Stimulated activated CD4-positive, alpha-beta T cell treated with anti-CD3 and anti-CD28 coated beads, TNF-alpha, amount 100 ng/mL, for 1 hour (primary cell): ENCODE data around the gene ANKRD35.
A peak's percentile ranks its signal among the peaks of the same experiment; 100 is the strongest.
"Not testable (repeated sequence)": the region's sequence is repeated elsewhere in the genome, so short reads cannot be mapped to it uniquely, and the experiment has no call there.

ENCODE experiments used
- DNase-seq, 3 donors: peaks; one replicate each; pipeline ENCODE4 v3.0.0-alpha.2; 2020; ENCODE audit warnings: low read depth in 3 of 3, low spot score in 1 of 3

The ANKRD35 gene, protein sequence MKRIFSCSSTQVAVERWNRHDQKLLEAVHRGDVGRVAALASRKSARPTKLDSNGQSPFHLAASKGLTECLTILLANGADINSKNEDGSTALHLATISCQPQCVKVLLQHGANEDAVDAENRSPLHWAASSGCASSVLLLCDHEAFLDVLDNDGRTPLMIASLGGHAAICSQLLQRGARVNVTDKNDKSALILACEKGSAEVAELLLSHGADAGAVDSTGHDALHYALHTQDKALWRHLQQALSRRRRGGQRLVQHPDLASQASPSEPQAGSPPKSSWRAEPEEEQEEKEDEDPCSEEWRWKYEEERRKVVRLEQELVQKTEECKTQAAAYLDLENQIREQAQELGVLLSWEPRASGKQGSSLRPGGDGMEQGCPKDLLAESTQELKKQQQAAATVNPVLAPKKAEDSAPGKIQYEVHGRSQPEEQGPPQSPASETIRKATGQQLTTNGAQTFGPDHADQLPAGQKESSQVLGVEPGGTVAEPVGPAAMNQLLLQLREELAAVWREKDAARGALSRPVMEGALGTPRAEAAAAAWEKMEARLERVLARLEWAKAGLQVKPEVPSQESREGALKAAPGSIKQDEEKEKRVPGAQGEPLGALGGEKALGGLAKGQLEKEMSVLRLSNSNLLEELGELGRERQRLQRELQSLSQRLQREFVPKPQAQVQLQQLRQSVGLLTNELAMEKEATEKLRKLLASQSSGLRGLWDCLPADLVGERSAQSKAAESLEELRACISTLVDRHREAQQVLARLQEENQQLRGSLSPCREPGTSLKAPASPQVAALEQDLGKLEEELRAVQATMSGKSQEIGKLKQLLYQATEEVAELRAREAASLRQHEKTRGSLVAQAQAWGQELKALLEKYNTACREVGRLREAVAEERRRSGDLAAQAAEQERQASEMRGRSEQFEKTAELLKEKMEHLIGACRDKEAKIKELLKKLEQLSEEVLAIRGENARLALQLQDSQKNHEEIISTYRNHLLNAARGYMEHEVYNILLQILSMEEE

DNA sequence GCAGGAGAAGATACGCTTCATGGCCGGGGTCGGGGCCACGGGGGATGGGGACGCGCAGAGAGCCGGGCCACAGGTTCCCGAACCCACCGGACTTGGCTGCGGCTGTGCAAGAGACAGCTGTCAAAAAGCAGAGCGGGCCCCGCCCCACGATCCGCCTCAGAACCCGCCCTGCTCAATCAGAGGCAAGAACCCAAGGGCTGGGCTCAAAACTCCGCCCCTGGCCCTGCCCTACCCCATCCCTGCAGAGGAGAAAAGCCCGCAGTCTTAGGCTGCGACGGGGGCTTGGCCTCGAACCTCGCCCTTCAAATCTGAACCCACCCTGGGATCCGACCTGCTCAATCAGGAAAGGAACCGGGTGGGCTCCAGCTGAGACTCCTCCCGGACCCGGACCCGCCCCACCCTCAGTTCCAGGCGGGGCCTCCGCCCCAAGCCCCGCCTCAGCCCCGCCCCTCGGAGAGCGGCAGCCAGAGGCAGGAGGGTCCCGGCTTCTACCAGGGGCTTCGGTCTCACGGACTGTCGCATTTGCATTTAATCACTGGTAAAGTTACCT lies at the start of gene ANKRD35:
TSS of gene ANKRD35 (minus strand) at position 129 of the 550 bp plus-strand sequence. CDS start at position 21, 108 bp downstream.
- DNase-seq = peak; percentile 49 to 78 (median 57)

DNA sequence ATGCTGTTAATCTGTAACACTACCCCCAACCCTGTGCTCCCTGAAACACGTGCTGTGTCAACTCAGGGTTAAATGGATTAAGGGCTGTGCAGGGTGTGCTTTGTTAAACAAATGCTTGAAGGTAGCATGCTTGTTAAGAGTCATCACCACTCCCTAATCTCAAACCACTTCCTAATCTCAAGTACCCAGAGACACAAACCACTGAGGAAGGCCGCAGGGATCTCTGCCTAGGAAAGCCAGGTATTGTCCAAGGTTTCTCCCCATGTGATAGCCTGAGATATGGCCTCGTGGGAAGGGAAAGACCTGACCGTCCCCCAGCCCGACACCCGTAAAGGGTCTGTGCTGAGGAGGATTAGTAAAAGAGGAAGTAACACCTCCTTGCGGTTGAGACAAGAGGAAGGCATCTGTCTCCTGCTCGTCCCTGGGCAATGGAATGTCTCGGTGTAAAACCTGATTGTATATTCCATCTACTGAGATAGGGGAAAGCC lies 46.9 kb upstream of the ANKRD35 start:
- not testable (repeated sequence) for DNase-seq

DNA sequence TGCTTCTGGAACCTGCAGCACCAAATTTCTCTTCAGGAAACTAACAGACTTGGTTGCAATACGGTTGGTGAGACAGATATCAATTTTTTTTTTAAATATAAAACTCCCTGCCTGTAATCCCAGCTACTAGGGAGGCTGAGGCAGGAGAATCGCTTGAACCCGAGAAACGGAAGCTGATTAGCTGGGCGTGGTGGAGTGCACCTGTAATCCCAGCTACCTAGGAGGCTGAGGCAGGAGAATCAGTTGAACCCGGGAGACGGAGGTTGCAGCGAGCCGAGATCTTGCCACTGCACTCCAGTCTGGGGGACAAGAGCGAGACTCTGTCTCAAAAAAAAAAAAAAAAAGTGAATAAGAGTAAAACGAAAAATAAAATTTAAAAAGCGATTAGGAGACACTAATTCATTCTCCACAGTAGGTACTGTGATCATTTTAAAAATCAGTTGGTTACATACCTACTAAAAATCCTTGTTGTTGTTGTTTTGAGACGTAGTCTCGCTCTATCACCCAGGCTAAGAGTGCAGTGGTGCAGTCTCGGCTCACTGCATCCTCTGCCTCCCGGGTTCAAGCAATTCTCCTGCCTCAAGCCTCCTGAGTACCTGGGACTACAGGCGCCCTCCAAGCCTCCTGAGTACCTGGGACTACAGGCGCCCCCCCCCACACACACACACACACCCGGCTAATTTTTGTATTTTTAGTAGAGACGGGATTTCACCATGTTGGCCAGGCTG lies 42.4 kb upstream of the ANKRD35 start:
- no peak for DNase-seq

DNA sequence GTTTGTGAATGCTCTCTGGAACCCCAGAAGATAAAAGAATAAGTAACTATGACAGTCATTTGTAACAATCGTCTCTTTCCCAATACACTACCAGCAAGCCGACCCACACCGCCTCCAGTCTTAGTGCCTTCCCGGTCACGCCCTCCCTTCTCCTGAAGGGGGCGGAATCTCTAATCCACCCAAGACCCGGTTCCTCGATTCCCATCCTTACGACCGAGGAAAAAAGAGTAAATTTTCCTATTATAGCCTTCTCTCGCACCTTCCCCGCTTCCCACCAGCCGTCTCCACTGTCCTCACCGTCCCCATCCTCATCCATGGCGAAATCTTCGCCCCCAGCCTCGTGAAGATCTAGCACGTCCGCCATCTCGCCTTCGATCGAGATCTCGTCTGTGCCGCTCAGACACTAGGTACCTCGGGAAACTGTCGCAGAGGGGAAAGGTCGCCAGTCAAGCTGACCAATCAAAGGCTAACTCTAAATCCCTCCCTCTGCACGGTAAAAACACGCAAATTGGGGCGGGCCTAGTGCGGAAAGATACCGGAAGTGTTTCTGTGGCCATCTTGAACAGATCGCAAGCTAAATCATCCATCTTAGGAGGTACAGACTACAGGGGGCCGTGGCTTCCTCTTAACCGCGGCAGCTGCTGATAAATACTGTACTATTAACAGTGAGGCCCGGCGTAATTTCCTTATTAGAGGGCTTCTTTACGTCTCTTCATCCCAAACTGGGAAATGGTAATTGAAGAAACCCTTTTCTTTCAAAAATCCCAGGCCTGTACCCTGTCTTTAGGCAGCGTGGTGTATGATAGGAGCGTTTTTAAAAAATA lies 41.6 kb upstream of the ANKRD35 start, which contains the start of gene RBM8A:
TSS of gene RBM8A (minus strand) at position 422 of the 824 bp plus-strand sequence. CDS start at position 364, 58 bp downstream.
- peak; percentile 72 to 85 (median 85) for DNase-seq

DNA sequence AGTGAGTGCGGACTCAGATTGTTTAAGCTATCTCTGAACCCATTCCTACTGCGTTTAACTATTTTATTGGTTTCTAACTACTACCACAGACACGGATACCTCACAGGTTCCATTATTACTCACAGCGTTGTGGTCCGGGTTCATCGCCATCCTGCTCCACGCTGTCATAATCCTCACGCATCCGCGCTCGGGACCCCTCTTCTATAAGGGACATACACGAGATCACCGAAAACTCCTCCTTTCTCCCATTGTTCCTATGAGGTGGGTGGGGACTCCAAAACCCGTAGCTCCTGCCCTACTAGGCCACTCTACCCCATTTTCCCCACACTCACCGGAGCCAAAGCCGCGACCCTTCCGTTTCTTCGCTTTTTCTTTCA lies 41.0 kb upstream of the ANKRD35 start:
- peak in 1 of 3 donors; percentile 26 for DNase-seq

DNA sequence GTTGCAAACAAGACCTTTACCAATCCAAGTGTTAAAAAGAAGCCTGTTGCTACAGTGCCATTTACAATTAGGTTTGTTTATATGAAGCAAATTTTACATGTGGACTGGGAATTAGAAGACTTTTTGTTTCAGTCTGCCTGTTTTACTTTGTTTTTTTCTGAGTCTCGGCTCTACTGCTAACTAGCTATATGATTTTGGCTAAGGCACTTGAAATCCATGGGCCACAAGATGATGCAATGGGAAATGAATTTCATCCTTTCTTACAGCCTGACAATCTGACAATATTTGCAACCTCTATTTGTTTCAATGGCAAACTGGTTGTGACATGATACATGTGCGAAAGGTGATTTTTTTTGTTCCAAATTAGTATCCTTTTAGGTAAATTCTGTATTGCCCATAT lies 36.6 kb upstream of the ANKRD35 start:
- no peak for DNase-seq

DNA sequence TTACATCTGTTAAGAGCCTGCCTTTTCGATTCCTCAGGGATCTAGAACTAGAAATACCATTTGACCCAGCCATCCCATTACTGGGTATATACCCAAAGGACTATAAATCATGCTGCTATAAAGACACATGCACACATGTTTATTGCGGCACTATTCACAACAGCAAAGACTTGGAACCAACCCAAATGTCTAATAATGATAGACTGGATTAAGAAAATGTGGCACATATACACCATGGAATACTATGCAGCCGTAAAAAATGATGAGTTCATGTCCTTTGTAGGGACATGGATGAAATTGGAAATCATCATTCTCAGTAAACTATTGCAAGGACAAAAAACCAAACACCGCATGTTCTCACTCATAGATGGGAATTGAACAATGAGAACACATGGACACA lies 34.6 kb upstream of the ANKRD35 start:
- not testable (repeated sequence) for DNase-seq

DNA sequence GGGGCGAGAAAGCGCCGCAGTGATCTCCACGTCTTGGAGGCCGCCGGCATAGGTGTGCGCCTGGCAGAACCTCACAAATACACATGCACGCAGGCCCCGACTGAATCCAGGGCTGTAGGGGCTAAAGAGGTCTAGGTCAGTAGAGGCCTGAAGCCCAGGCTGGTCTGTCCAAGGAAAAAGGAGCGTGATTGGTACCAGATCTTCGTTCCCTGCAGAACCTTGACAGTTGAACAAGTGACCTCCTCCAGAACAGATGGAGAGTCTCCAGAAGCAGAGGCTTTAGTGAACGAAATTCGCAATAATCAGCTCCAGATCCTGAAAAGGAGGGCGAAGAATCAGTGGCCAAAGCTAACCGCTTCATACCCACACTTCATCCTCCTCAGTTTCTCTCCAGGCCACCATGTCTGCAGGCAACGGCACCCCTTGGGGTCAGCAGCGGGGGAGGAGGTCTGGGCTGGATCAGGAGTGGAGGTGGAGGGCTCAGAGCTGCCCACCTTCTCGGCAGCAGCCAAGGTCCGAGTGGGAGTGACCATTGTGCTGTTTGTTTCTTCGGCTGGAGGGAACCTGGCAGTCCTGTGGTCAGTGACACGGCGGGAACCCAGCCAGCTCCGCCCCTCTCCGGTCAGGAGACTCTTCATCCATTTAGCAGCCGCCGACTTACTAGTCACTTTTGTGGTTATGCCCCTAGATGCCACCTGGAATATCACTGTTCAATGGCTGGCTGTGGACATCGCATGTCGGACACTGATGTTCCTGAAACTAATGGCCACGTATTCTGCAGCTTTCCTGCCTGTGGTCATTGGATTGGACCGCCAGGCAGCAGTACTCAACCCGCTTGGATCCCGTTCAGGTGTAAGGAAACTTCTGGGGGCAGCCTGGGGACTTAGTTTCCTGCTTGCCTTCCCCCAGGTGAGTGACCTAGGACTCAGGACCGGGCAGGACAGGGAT lies 33.6 kb upstream of the ANKRD35 start:
- DNase-seq = no peak

DNA sequence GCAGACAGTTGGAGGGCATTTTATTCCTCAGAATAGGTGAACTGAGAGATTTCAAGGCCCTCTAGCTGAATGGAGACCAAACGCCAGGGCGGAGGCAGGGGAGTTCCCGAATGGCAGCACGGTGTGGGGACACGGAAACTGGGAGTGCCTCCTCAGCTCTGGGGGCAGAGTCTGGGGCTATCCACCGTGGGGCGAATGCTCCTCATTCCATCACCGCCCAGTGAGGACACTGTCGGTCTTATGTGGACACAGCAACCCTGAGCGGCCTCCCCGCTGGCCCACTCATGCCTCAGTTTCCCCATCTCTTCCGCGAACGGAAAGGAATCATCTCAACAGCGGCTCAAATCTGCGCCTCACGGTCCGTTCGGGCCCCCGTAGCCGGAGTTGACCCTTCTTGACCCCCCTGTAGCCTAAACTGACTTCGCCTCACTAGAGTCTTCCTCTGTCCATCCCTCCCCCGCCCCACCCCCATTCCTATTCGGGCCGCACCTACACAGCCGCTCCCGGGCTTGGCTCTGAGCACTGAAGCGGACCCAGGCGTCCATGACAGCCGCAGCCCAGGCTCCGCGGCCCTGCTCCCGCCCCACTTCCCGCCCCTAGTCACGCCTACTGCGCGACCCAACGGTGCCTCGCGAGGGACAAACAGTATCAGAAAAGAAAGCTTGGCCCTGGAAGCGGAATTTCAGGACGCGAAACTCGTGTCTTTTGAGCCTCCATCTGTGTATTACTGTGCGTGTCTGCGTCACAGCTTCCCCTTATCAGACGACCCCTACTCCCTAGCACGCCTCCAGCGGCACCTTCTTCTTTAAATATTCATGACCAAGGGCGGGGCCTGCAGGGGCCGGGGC lies 32.7 kb upstream of the ANKRD35 start, which contains the start of gene PEX11B:
TSS of gene PEX11B (minus strand) at position 574 of the 848 bp plus-strand sequence. CDS start at position 545, 29 bp downstream.
- DNase-seq = peak; percentile 81 to 91 (median 83)

DNA sequence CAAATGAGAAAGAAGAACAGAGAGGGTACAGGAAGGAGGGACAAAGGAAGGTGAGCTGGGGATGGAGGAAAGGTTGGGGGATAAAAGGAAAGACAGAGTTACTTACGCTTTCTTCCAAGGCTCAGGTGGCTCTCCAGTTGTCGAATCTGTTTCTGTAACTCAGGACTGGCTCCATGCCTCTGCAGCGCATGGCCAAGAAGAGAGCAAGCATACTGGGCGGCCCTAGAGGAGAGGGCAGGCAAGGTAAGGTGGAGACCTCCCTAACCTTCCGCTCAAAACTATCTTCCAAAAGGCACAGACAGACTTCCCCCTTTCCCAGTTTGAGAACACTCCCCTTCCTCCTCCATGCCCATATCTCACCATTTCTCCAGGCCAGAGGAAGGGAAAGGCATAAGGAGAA lies 31.9 kb upstream of the ANKRD35 start:
- DNase-seq = no peak

DNA sequence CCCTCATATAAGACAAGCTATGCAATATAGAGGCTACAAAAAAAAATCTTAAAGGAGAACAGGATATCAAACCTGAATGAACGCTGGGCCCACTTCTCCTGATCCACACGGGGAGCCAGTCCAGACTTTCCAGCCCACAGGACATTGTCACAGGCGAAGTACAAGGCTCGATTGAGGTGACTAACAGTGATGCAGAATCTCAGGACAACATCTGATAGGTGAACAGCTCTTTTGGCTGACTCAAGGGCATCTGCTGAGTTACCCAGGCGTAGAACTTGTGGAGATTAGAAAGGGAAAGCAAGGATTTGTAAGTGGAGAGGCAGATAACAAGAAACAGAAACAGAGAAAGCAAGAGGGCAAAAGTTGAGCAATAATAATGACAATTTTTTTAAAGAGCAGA lies 31.1 kb upstream of the ANKRD35 start:
- no peak for DNase-seq

DNA sequence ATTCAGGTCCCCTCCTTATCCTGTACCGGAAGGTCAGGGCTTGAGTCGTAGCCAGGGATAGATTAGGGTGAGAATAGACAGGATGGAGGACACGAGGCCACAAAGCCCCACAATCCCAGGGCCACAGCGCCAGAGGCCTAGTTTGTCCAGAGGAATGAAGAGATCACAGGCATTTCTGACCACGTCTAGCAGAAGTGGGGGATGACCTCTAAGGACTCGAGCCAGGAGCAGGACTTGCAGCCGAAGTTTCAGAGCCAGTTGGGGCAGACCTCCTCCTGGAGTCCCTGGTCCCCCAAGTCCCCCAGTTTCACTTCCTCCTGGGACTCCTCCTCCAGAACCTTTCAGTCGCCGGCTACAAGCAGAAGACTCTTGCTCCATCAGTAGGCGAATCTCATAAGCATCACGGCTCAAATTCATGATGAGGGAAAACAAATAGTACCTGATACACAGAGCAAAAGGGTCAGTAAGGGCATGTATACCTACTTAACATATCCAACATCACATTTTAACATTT lies 26.5 kb upstream of the ANKRD35 start:
- no peak for DNase-seq

DNA sequence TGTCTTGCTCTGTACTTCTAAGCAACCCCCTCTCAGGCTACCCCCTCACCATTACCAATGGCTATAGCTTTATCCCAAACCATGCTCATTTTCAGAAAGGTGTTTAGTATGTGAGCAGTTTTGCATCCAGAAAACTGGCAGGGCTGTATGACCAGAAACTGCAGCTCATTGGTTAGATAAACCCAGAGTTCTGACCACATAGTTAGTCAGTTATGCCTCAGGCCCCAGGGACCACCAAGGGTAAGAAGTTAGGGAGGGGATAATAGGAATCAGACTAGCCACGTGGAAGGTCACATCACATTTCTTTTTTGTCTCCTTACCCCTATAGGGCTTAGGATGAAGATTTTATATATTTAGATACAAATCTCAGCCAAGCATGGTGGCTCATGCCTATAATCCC lies 23.0 kb upstream of the ANKRD35 start:
- no peak for DNase-seq

DNA sequence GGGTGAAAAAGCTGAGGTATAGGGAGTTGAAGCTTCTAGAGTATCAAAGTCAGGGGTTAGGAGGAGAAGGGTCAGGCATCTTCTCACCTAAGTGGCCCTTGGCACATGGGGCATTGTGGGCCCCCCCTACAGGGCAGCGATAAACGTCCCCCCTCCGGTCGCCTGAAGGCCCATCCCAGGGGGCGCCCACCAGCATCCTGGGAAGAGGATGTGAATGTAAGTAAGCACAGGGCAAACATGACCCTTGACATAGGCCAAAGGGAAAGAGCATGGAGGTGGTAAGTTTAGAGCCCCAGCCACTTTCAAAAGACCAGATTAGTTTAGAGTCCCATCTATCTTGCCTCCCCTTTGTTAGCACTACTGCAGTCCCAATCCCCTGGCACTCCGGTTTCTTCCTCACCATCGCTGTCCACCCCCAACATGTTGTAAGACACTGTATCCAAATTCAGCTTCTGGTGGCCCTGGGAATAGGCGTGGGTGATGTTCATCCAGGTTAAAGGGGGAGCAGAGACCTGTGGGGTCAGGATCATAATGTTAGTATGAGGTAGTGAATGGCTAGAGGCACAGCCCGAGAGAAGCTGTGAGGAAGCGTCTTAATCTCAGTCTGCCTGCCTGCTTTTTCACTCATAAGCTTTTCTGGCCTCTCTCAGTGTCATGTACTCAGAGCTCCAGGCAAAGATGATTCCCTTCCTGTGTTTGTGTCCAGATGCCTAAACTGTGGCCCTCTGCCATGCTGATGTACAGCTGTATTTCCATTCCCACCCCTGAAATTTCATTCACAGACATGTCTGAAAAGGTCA lies 21.5 kb upstream of the ANKRD35 start:
- DNase-seq = no peak

DNA sequence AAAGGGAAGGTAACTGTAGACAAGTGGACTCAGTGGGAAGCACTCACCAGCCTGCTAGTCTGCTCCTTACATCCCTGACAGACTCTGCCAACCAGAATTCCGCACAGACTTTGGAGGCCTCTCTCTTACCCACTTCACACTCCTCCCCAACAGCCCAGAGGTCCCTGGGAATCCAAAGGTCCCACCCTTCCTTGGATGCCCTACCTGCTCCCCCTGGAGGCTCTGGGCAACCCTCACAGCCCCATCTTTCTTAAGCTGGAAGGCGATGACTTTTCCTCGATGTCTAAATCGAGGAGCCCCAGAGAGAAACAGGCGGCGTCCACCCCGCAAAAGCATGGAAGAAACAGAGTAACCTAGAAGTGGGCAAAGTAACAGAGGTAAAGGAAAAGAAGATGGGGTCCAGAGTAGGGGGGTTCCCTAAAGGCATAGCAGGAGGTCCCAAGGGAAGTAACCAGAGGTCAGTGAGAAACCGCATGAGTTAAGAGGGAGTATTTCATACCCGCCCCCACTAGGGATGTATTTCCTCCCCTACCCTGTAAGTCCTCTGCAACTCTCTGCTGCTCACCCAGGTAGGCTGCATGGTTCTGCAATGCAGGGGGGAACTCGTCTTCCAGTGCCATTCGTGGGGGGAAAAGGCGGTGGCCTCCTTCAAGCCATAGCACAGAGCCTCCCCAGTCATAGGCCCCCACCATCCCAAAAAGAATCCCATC lies 15.8 kb upstream of the ANKRD35 start:
- DNase-seq = no peak

DNA sequence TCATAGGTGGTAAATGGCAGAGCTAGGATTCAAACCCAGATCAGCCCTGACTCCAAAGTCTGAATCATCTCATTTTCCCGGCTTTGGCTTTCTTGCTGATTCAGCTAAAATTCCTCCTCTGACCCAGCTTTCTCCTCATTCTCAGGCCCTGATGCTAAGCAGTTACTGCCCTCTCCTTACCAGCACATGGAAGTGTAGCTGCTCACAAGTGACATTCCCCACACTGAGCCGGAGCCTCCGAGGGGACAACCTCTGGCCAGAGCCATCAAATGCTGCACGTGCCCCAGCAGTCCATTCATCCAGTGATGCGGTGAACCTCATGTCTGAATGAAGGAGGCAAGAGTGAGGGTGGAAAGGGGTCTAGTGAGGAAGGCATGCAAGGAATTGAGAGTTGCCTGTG lies 13.1 kb upstream of the ANKRD35 start:
- no peak for DNase-seq
